ENCODE data around the gene HSPB3. TPM values are rescaled to one million over a fixed set of nuclear protein-coding genes. Genes with fewer than 3 reads are reported as not detected.

Gene HSPB3
- polyA plus RNA-seq, 3 donors, result 0.21 TPM; not detected in 2

Other genes with a start within 250 kb of the HSPB3 start
- gene ARL15, start 145.1 kb upstream of the HSPB3 start, polyA plus RNA-seq (ENCODE audit: insufficient read length in 3 of 3), result 10 to 100 TPM; 27.0 to 29.0 (median 28.0) TPM
- gene SNX18, start 62.1 kb downstream of the HSPB3 start, polyA plus RNA-seq (ENCODE audit: insufficient read length in 3 of 3), result 10 to 100 TPM; 25.8 to 28.7 (median 26.2) TPM

All from renal pelvis (tissue), 3 donors.